NCI-H510A treated with DMSO at 0.1 percent for 48 hours (cell line): ENCODE measurements around the gene NEURL2.
"Not testable (repeated sequence)": the region's sequence is repeated elsewhere in the genome, so short reads cannot be mapped to it uniquely, and the experiment has no call there.

Experiments
- DNase-seq: peaks from one replicate; lab custom pipeline; 2025; lab: John Stamatoyannopoulos, UW

The NEURL2 gene

GRCh38 chr20:45890985-45891983 lies at the start of gene NEURL2, which contains the start of gene CTSA:
NEURL2 (minus strand) TSS chr20:45891208; CDS start chr20:45890991, 217 bp downstream.
CTSA (plus strand) TSS chr20:45891335; CDS start chr20:45891569, 234 bp downstream.
- peak; percentile 75 for DNase-seq

DNA sequence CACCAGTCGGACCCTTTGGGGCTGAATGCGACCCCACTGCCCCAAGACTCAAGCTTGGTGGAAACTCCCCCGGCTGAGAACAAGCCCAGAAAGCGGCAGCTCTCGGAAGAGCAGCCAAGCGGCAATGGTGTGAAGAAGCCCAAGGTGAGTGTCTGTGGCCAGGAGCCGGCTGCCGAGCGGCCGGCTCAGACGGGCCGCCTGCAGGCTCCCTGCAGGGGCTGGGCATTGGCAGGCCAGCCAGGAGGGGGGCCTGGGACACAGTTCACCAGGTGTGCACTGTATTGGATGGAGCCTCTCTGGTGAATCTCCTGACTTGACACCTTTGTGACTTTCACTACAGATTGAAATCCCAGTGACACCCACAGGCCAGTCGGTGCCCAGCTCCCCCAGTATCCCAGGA lies 49.5 kb upstream of the NEURL2 start:
- DNase-seq = no peak

DNA sequence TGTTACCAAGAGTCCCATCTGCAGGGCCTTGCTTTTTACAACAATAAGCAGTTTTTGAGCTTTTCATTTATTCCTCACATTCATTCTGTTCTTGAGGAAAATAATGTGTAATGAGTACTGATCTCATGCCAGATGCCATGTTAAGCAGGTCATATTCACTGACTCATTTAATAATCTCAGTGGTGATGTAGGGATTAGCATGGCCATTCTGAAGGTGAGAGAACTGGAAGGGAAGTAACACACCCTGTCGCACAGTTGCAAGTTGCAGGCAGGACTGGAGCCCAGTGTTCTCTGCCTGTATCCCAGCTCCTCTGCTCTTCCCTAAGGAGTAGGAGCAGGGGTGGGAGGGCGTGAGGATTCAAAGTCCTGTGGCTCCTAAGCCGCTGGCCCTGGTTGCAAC lies 49.0 kb upstream of the NEURL2 start:
- DNase-seq = no peak

- no peak for DNase-seq
Observed at GRCh38 chr20:45938727-45939438, 47.9 kb upstream of the NEURL2 start.

- DNase-seq = no peak
Observed at GRCh38 chr20:45937765-45938164, 46.8 kb upstream of the NEURL2 start.

- no peak for DNase-seq
Observed at GRCh38 chr20:45935416-45936046, 44.5 kb upstream of the NEURL2 start.

DNA sequence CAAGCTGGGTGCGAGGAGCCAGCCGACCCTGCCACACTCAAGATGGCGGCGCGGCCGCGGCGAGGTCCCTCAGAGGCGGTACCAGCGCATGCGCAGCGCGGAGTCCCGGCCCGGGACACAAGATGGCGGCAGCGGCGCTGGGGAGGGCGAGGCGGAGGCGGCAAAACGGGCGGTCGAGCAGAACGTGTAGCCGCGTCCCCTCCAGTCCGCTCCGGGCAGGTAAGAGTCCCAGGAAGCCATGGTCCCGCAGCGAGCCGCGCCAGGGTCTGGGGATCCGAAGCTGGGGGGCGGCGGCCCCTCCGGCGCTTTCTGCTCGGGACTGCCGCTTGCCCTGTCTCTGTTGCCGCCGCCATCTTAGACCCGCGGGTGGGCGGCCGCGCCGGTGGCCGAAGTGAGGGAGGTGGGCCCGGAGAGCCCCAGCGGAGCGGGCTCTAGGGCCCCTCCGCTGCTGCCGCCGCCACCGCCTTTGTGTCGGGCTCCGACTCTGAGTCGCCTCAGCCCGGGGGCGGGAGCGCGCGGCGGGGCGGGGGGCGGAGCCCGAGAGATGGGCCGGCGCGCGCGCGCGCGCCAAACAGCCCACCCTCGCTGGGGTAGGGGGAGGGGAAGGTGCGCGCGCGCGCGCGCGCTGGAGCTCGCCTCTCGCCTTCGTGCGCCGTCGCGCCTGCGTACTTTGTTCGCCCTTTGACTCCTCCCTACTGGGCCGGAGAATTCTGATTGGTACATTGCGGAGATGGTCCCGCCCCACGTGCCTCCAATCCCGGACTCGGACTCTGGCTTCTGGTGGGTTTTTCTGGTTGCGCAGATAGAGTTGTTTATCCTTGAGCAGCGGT lies 43.8 kb upstream of the NEURL2 start, which contains the start of gene PCIF1:
Gene PCIF1, plus strand, starts transcription at position 98 of the 830 bp plus-strand sequence. CDS start 4,317 bp downstream, outside the sequence.
- peak; percentile 92 for DNase-seq

- no peak for DNase-seq
Observed at GRCh38 chr20:45934046-45934585, 43.1 kb upstream of the NEURL2 start.

- peak; percentile 88 for DNase-seq
Observed at GRCh38 chr20:45933266-45934045, 42.4 kb upstream of the NEURL2 start.

GRCh38 chr20:45931680-45932079 lies 40.7 kb upstream of the NEURL2 start:
- not testable (repeated sequence) for DNase-seq

DNA sequence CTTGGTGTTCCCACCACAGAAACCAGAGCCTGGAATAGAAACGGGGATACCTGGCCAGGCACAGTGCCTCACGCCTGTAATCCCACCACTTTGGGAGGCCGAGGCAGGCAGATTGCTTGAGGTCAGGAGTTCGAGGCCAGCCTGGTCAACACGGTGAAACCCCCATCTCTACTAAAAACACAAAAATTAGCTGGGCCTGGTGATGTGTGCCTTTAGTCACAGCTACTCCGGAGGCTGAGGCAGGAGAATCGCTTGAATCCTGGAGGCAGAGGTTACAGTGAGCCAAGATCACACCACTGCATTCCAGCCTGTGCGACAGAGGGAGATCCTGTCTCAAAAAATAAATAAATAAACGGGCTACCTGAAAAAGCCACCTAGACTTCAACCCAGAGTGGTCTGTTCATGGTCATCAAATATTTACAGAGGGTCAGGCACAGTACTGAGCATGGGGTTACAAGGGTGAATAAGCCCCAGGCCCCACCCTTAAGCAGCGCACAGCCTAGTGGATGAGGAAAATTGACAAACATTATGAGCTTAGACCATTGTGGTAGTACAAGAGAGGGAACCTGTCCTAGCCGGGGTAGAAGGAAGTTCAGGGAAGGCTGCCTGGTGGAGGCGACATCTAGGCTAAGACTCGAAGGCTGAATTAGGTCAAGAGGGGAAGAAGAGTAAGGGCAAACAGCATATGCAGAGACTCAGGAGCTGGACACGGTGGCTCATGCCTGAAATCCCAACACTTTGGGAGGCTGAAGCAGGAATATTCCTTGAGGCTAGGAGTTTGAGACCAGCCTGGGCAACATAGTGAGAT lies 36.3 kb upstream of the NEURL2 start:
- no peak for DNase-seq

DNA sequence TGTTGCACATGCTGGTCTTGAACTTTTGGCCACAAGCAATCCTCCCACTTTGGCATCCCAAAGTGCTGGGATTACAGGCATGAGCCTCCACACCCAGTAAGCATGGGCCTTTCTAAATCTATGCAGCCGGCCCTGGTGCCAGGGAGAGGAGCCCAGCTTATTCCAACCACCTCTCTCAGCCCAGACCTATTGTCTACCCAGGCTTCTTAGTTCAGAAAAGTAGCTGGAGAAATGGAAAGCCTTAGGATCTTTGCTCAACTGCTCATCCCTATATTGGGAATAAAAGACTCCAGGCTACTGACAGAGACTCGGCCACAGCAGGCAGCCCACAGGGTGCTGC lies 35.7 kb upstream of the NEURL2 start:
- no peak for DNase-seq

DNA sequence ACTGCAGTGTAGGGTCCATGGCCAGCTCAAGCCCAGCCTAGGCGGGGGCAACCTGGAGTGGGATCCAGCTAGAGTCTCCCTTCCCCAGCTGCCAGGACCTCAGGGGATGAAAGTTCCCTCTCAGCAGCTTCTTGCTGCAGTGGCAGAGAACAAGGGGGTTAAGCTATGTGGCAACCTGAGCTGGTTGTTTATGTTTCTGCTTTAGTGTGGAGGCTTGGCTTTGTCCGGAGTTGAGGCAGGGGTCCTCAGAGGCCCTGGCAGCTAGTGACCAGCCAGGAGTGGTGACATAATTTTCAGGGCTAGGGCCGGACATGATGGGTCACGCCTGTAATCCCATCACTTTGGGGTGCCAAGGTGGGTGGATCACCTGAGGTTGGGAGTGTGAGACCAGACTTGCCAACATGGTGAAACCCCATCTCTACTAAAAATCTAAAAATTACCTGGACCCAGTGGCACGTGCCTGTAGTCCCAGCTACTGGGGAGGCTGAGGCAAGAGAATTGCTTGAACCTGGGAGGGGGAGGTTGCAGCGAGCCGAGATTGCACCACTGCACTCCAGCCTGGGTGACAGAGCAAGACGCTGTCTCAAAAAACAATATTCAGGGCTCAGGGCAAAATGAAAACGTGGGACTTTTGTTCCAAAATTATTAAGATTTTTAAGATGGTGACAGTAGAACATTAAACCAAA lies 35.0 kb upstream of the NEURL2 start:
- no peak for DNase-seq

- DNase-seq = peak; percentile 64
Observed at GRCh38 chr20:45924391-45925261, 33.6 kb upstream of the NEURL2 start.

DNA sequence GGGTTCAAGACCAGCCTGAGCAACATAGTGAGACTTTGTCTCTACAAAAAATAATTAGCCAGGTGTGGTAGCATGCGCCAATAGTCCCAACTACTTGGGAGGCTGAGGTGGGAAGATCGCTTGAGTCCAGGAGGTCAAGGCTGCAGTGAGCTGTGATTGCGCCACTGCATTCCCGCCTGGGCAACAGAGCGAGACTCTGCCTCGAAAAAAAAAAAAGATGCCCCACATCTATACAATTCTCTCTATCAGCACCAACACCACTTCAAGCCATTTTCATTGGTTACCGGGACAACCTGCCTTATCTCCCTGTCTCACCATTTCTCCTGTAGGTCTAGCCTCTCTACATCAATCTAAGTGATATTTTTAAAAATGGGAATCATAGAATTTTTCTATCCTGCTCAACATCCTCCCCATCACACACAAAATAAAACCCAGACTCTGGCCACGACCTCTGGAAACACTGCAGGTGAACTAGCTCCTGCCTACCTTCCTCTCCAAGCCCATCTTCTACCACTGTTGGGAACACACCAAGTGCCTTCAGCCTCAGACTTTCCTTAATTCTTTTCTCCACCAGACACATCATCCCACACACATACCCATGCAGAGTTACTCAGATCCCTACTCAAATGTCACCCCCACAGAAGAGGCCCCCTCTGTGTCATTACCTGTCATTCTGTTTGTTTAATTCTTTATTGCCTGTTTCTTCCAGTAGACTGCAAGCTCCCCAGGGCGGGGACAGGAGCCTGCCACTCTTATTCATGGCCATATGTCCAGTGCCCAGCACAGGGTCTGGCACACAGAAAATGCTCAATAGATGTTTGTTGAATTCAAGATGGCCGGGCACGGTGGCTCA lies 30.6 kb upstream of the NEURL2 start:
- no peak for DNase-seq

- no peak for DNase-seq
Observed at GRCh38 chr20:45920462-45921336, 29.7 kb upstream of the NEURL2 start.
